Loucy (cell line): ENCODE data around the gene CD164.

Source experiments
- H2AFZ ChIP-seq: fragments of 200-600 bp; sonication (generic); 2 replicates; pipeline ENCODE4 v1.6.0; 2016; ENCODE audit warnings: antibody characterized with exemption, mild to moderate bottlenecking, low read length, moderate library complexity
- H3F3A ChIP-seq: fragments of 200-600 bp; 2 replicates; pipeline ENCODE4 v1.6.0; 2016; ENCODE audit warnings: antibody characterized with exemption, low read depth, mild to moderate bottlenecking
- H3K27me3 ChIP-seq: fragments of 200-600 bp; sonication (generic); 2 replicates; pipeline ENCODE4 v1.6.1; 2014; ENCODE audit warnings: low read length, mild to moderate bottlenecking; ENCODE audit not compliant: insufficient read depth, poor library complexity, severe bottlenecking
- H3K36me3 ChIP-seq: fragments of 200-600 bp; sonication (generic); 2 replicates; pipeline ENCODE4 v1.6.1; 2016; ENCODE audit warnings: low read length; ENCODE audit not compliant: insufficient read depth
- H3K4me1 ChIP-seq: fragments of 200-600 bp; sonication (generic); 2 replicates; pipeline ENCODE4 v1.5.1; 2014; ENCODE audit warnings: low read length, mild to moderate bottlenecking; ENCODE audit not compliant: insufficient read depth, poor library complexity, severe bottlenecking
- H3K4me2 ChIP-seq: fragments of 200-600 bp; sonication (generic); 2 replicates; pipeline ENCODE4 v1.6.0; 2014; ENCODE audit warnings: antibody characterized with exemption, low read length, low read depth, mild to moderate bottlenecking; ENCODE audit not compliant: poor library complexity, severe bottlenecking
- H3K4me3 ChIP-seq: fragments of 200-600 bp; sonication (generic); 2 replicates; pipeline ENCODE4 v1.5.1; 2014; ENCODE audit warnings: low read length, mild to moderate bottlenecking, mixed read lengths; ENCODE audit not compliant: poor library complexity, severe bottlenecking
- H3K79me2 ChIP-seq: fragments of 200-600 bp; sonication (generic); 2 replicates; pipeline ENCODE4 v1.6.1; 2014; ENCODE audit warnings: low read length; ENCODE audit not compliant: insufficient read depth
- H3K9ac ChIP-seq: fragments of 200-600 bp; sonication (generic); 2 replicates; pipeline ENCODE4 v1.6.0; 2014; ENCODE audit warnings: mild to moderate bottlenecking, low read depth, low read length, moderate library complexity; ENCODE audit not compliant: poor library complexity, severe bottlenecking
- H3K9me2 ChIP-seq: fragments of 200-600 bp; sonication (generic); replicated peaks from 2 replicates; pipeline ENCODE4 v1.6.1; 2016; ENCODE audit warnings: low read depth, low read length, mixed read lengths
- H3K9me3 ChIP-seq: fragments of 200-600 bp; sonication (generic); 2 replicates; pipeline ENCODE4 v1.6.1; 2014; ENCODE audit warnings: mild to moderate bottlenecking, antibody characterized with exemption, low read length, low read depth; ENCODE audit not compliant: insufficient read depth
- H4K20me1 ChIP-seq: fragments of 200-600 bp; sonication (generic); 2 replicates; pipeline ENCODE4 v1.6.0; 2014; ENCODE audit warnings: antibody characterized with exemption, low read length, mild to moderate bottlenecking; ENCODE audit not compliant: insufficient read depth, poor library complexity, severe bottlenecking
- EZH2phosphoT487 ChIP-seq: fragments of 200-600 bp; IDR thresholded peaks from 2 replicates; pipeline ENCODE4 v1.6.1; 2018; ENCODE audit warnings: antibody characterized with exemption, mild to moderate bottlenecking, moderate library complexity, borderline replicate concordance
- TF ChIP-seq, protein P1 (sequence below): fragments of 200-600 bp; sonication (generic); conservative IDR thresholded peaks from 2 replicates; pipeline ENCODE4 v1.5.1; 2014; ENCODE audit warnings: mild to moderate bottlenecking, antibody characterized with exemption, low read length

CD164 gene

DNA sequence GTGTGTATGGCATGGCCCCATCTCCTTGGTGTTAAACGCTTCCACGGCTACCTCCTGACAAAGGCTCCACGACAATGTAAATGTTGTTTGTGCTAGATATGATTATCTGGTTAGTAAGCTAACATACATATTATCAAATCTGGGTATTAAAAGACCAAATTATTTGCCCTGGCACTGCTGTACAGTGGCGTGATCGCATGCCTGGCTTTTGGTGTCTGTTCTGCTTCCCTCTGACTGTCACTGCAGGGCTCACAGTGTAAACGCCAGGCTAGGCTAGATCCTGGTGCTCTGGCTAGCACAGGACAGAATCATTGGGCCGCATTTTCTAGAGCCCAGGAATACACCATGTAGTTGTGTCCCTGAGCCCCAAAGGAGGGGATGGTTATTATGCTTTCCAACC is 38.7 kb downstream of the CD164 start:
- Histone ChIP-seq H2AFZ (no peak overlapping the region), H3K79me2 (no peaks in the 10 kb centered on the region), H4K20me1 (no peaks in the 10 kb centered on the region)

DNA sequence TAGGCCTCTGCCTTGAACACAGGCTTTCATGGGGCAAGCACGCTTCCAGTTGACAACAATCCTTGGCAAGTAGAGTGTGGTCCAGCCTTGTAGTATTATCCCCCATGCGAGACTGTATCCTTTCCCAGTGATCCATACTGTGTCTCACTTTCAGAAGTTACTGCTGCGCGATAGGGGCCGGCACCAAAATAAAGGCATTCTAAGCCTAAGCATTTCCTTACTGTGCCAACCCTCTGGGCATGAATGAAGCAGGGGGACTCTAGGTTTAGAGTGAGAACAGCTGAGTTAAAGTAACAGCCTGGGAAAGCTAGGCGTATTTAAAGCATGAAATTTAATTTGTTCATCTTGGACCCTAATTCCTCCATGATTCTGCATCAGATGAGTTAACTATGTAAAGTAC is 39.4 kb downstream of the CD164 start:
- no peaks in the 10 kb centered on the region for H3K9me2 ChIP-seq
- H4K20me1 ChIP-seq: no peaks in the 10 kb centered on the region
- no peak overlapping the region for H2AFZ ChIP-seq
- no peaks in the 10 kb centered on the region for H3K9me3 ChIP-seq
- H3K4me3 ChIP-seq: no peak overlapping the region
- H3K36me3 ChIP-seq: no peaks in the 10 kb centered on the region
- no peak overlapping the region for H3K9ac ChIP-seq
- H3K4me1 ChIP-seq: peaks cover 7% of the 10 kb centered on the region
- H3K79me2 ChIP-seq: no peaks in the 10 kb centered on the region
- H3F3A ChIP-seq: no peaks in the 10 kb centered on the region
- no peak overlapping the region for H3K4me2 ChIP-seq
- TF ChIP-seq, protein P1, sequence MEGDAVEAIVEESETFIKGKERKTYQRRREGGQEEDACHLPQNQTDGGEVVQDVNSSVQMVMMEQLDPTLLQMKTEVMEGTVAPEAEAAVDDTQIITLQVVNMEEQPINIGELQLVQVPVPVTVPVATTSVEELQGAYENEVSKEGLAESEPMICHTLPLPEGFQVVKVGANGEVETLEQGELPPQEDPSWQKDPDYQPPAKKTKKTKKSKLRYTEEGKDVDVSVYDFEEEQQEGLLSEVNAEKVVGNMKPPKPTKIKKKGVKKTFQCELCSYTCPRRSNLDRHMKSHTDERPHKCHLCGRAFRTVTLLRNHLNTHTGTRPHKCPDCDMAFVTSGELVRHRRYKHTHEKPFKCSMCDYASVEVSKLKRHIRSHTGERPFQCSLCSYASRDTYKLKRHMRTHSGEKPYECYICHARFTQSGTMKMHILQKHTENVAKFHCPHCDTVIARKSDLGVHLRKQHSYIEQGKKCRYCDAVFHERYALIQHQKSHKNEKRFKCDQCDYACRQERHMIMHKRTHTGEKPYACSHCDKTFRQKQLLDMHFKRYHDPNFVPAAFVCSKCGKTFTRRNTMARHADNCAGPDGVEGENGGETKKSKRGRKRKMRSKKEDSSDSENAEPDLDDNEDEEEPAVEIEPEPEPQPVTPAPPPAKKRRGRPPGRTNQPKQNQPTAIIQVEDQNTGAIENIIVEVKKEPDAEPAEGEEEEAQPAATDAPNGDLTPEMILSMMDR: no peak
- TF ChIP-seq EZH2phosphoT487: no peak
- no peaks in the 10 kb centered on the region for H3K27me3 ChIP-seq

More for the DNA sequence above, 38.7 kb downstream of the CD164 start:
- no peak for TF ChIP-seq EZH2phosphoT487
- TF ChIP-seq, protein P1: no peak
- peaks cover 7% of the 10 kb centered on the region for H3K4me1 ChIP-seq
- H3K9ac ChIP-seq: no peak overlapping the region
- H3K9me2 ChIP-seq: no peaks in the 10 kb centered on the region
- H3F3A ChIP-seq: no peaks in the 10 kb centered on the region
- no peaks in the 10 kb centered on the region for H3K9me3 ChIP-seq
- no peak overlapping the region for H3K4me2 ChIP-seq
- no peak overlapping the region for H3K4me3 ChIP-seq
- no peaks in the 10 kb centered on the region for H3K27me3 ChIP-seq
- no peaks in the 10 kb centered on the region for H3K36me3 ChIP-seq

DNA sequence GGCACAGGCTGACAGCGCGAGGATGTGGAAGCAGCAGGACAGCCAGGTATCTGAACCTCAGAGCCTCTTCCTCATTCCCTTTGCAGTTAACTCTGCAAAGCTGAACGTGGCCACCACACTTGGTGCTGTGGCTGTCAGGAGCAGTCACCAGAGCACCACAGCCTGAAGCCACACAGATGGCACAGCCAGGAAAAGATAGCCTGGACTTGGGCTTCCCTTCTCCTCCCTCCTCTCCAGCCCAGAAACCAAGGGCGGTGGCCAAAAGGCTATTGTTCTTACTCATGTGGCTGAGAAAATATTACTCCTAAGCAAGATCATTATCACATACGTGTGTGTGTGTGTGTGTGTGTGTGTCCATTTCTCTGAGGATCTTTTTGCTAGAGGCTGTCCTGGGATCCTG is 39.8 kb downstream of the CD164 start:
- Histone ChIP-seq H3K9me3 (no peaks in the 10 kb centered on the region), H3K27me3 (no peaks in the 10 kb centered on the region), H3K9me2 (no peaks in the 10 kb centered on the region), H3K9ac (no peak overlapping the region), H3F3A (no peaks in the 10 kb centered on the region), H3K4me1 (peaks cover 7% of the 10 kb centered on the region), H2AFZ (no peak overlapping the region), H3K4me3 (no peak overlapping the region), H4K20me1 (no peaks in the 10 kb centered on the region), H3K4me2 (no peak overlapping the region), H3K36me3 (no peaks in the 10 kb centered on the region), H3K79me2 (no peaks in the 10 kb centered on the region)
- TF ChIP-seq, protein P1: no peak
- TF ChIP-seq EZH2phosphoT487: no peak
